K562 (cell line): ENCODE results near the gene YBEY.

Experiments
- ADNP ChIP-seq: fragments of 200-800 bp; sonication (Bioruptor generic); IDR thresholded peaks from 2 replicates; pipeline ENCODE4 v1.6.1; 2016; ENCODE audit warnings: missing genetic modification characterization, missing compliant biosample characterization
- ATF1 ChIP-seq, 2 experiments: fragments of 450-650 bp in 1 of 2; IDR thresholded peaks; 2 replicates each; pipeline ENCODE4 v1.6.1; 2016; ENCODE audit warnings: missing compliant biosample characterization in 1 of 2, missing genetic modification characterization in 1 of 2
- KAT7 ChIP-seq: sonication (generic); formaldehyde crosslinking; IDR thresholded peaks from 2 replicates; pipeline ENCODE4 v1.8.0; 2022; ENCODE audit warnings: missing genetic modification reagents, mild to moderate bottlenecking, borderline replicate concordance
- POLR2A ChIP-seq: fragments of 450-650 bp; conservative IDR thresholded peaks from 2 replicates; pipeline ENCODE4 v1.6.1; 2016
- TF ChIP-seq, protein P1 (sequence below): sonication (generic); formaldehyde crosslinking; IDR thresholded peaks from 2 replicates; pipeline ENCODE4 v1.9.0; 2022; ENCODE audit warnings: mild to moderate bottlenecking, missing genetic modification reagents

- TF ChIP-seq, protein P1, sequence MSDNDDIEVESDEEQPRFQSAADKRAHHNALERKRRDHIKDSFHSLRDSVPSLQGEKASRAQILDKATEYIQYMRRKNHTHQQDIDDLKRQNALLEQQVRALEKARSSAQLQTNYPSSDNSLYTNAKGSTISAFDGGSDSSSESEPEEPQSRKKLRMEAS (CRISPR knock-in tag): no peak
- TF ChIP-seq KAT7 (no peak), ADNP (tag) (no peak), POLR2A (no peak), ATF1 (CRISPR knock-in tag; IDR thresholded peaks at IDR 0.05) (no peak), ATF1 (tag; IDR thresholded peaks at IDR 0.05) (no peak)
Observed at GRCh38 chr21:46297338-46298271, 11.5 kb downstream of the YBEY start.
